Kidney (tissue), 14 donors: ENCODE data around the gene GUCA1A. TPM values are rescaled to one million over a fixed set of nuclear protein-coding genes. Genes with fewer than 3 reads are reported as not detected.

ENCODE experiments used
- DNase-seq, 5 donors: peaks; one replicate each; pipeline ENCODE4 v3.0.0-alpha.2; 2013 to 2020
- FAIRE-seq: peaks from 2 replicates; lab custom pipeline; 2012; peaks lifted over from hg19 to GRCh38; lab: Jason Lieb, UNC
- H3K27ac ChIP-seq, 2 donors: one replicate each; pipeline ENCODE4 v1.7.0; 2013; ENCODE audit warnings: low read depth in 2 of 2, low read length in 2 of 2, inconsistent platforms in 1 of 2
- H3K27me3 ChIP-seq: one replicate; pipeline ENCODE4 v1.7.1; 2013; ENCODE audit warnings: low read length, inconsistent platforms; ENCODE audit not compliant: control insufficient read depth, insufficient read depth
- H3K36me3 ChIP-seq, 3 donors: one replicate each; pipeline versions ENCODE4 v1.7.0 to v1.7.1; 2013; ENCODE audit warnings: low read length in 3 of 3, control low read depth in 1 of 3, inconsistent platforms in 1 of 3; ENCODE audit not compliant: insufficient read depth in 3 of 3, control insufficient read depth in 2 of 3
- H3K4me1 ChIP-seq, 3 donors: one replicate each; pipeline versions ENCODE4 v1.7.0 to v1.7.1; 2013; ENCODE audit warnings: low read length in 3 of 3, inconsistent platforms in 1 of 3, low read depth in 1 of 3; ENCODE audit not compliant: control insufficient read depth in 2 of 3, insufficient read depth in 2 of 3
- H3K4me3 ChIP-seq, 3 donors: one replicate each; pipeline versions ENCODE4 v1.7.0 to v1.8.1; 2013; ENCODE audit warnings: low read length in 3 of 3, control low read depth in 1 of 3, inconsistent platforms in 1 of 3
- H3K9ac ChIP-seq, 3 donors: one replicate each; pipeline versions ENCODE4 v1.7.0 to v1.7.1; 2013; ENCODE audit warnings: low read length in 3 of 3, control low read depth in 1 of 3, inconsistent platforms in 1 of 3
- H3K9me3 ChIP-seq, 3 donors: one replicate each; pipeline versions ENCODE4 v1.7.0 to v1.7.1; 2013; ENCODE audit warnings: low read length in 3 of 3, control low read depth in 1 of 3, inconsistent platforms in 1 of 3; ENCODE audit not compliant: control insufficient read depth in 2 of 3, insufficient read depth in 1 of 3
- CTCF ChIP-seq: IDR thresholded peaks from 3 replicates; pipeline ENCODE4 v1.5.1; 2012; ENCODE audit warnings: mild to moderate bottlenecking, moderate library complexity, borderline replicate concordance; ENCODE audit not compliant: insufficient read depth; ENCODE audit errors: extremely low read depth
- intact Hi-C: fragments of 100-400 bp; cut with DNase I; formaldehyde crosslinking; loops from one replicate; pipeline ENCODE4 v1.11.1; 2022
- polyA plus RNA-seq: library from polyadenylated mRNA; stranded (reverse); fragments of 350-450 nt; fragmentation: Illumina TruSeq; extraction: RNeasy Lipid Tissue Mini Kit (QIAGEN cat#74804); gene quantifications from one replicate; pipeline ENCODE4 v1.2.3, GENCODE V29; 2014; ENCODE audit warnings: low read depth, low replicate concordance; ENCODE audit not compliant: insufficient read depth
- total RNA-seq: library from RNA; stranded (reverse); fragmentation: NEBNext Ultra II Directional; extraction: Animal tissue kit (Norgen Biotek cat#: 25700); gene quantifications from one replicate; pipeline ENCODE4 v1.2.1, GENCODE V29; 2021
- donor health status: control.
- donor health status: control.
- donor health status: control.
- donor health status: control.
- donor health status: control.
- donor health status: DM: yes; HTN: yes; CAD: no.
- donor health status: Normal renal cell carcinoma (clear cell type).

The GUCA1A gene
- total and polyA plus RNA-seq, 2 donors from 2014 or later = not detected

- no peak for DNase-seq
- H3K9me3 ChIP-seq = no peaks in the 10 kb centered on the region
- no peak for FAIRE-seq
- H3K36me3 ChIP-seq = no peaks in the 10 kb centered on the region
- intact Hi-C loops = no loop called here
- H3K27ac ChIP-seq = no peak overlapping the region
- H3K27me3 ChIP-seq = no peaks in the 10 kb centered on the region
- no peak overlapping the region for H3K9ac ChIP-seq
- H3K4me1 ChIP-seq = peaks cover 0 to 2% (median 0%) of the 10 kb centered on the region in 3 donors
- no peak overlapping the region for H3K4me3 ChIP-seq
- TF ChIP-seq CTCF = no peak
Measured at GRCh38 chr6:42179261-42179944, 6.2 kb downstream of the GUCA1A start.

- H3K9me3 ChIP-seq = no peaks in the 10 kb centered on the region
- TF ChIP-seq CTCF = no peak
- no peaks in the 10 kb centered on the region for H3K36me3 ChIP-seq
- DNase-seq (no peak), FAIRE-seq (no peak)
- H3K4me3 ChIP-seq = no peak overlapping the region
- H3K27me3 ChIP-seq = no peaks in the 10 kb centered on the region
- H3K4me1 ChIP-seq = peaks cover 0 to 2% (median 0%) of the 10 kb centered on the region in 3 donors
- H3K27ac ChIP-seq = no peak overlapping the region
- no peak overlapping the region for H3K9ac ChIP-seq
- intact Hi-C loops = no loop called here
Measured at GRCh38 chr6:42179945-42180313, 6.8 kb downstream of the GUCA1A start.

- intact Hi-C loops = no loop called here
- FAIRE-seq = no peak
Measured at GRCh38 chr6:42182101-42182500, 8.9 kb downstream of the GUCA1A start.

More at GRCh38 chr6:42182101-42182500, 8.9 kb downstream of the GUCA1A start:
- Histone ChIP-seq H3K36me3 (no peaks in the 10 kb centered on the region), H3K27ac (no peak overlapping the region), H3K27me3 (no peaks in the 10 kb centered on the region), H3K4me3 (no peak overlapping the region), H3K4me1 (peaks cover 0 to 2% (median 0%) of the 10 kb centered on the region in 3 donors), H3K9ac (no peak overlapping the region), H3K9me3 (no peaks in the 10 kb centered on the region)
- no peak for DNase-seq
- no peak for TF ChIP-seq CTCF
